Stimulated activated CD4-positive, alpha-beta T cell treated with anti-CD3 and anti-CD28 coated beads, TNF-alpha, amount 100 ng/mL, for 48 hours (primary cell): Measurements from ENCODE around the gene SLC35F3.

Source experiments
- DNase-seq, 3 donors: peaks; one replicate each; pipeline ENCODE4 v3.0.0-alpha.2; 2020; ENCODE audit warnings: low read depth in 3 of 3

The SLC35F3 gene

GRCh38 chr1:233912447-233912846 is 8.0 kb downstream of the SLC35F3 start:
- DNase-seq: no peak

- no peak for DNase-seq
These were observed 8.4 kb downstream of the SLC35F3 start for GRCh38 chr1:233912909-233913308.

- no peak for DNase-seq
These were observed 12.2 kb downstream of the SLC35F3 start for GRCh38 chr1:233916706-233917105.

- no peak for DNase-seq
These were observed 15.3 kb downstream of the SLC35F3 start for GRCh38 chr1:233919786-233920185.

GRCh38 chr1:233928123-233928522 is 23.6 kb downstream of the SLC35F3 start:
- no peak for DNase-seq

- DNase-seq: no peak
These were observed 28.9 kb downstream of the SLC35F3 start for GRCh38 chr1:233933339-233933738.

- DNase-seq: no peak
These were observed 30.9 kb downstream of the SLC35F3 start for GRCh38 chr1:233935297-233935868.

- DNase-seq: no peak
These were observed 31.9 kb downstream of the SLC35F3 start for GRCh38 chr1:233936422-233936821.

- DNase-seq: no peak
These were observed 32.4 kb downstream of the SLC35F3 start for GRCh38 chr1:233936842-233937241.

- no peak for DNase-seq
These were observed 34.0 kb downstream of the SLC35F3 start for GRCh38 chr1:233938476-233938875.

GRCh38 chr1:233939451-233939850 is 35.0 kb downstream of the SLC35F3 start:
- no peak for DNase-seq

GRCh38 chr1:233940908-233941307 is 36.4 kb downstream of the SLC35F3 start:
- DNase-seq: no peak

- DNase-seq: no peak
These were observed 40.1 kb downstream of the SLC35F3 start for GRCh38 chr1:233944601-233945000.

GRCh38 chr1:233945573-233945972 is 41.1 kb downstream of the SLC35F3 start:
- DNase-seq: no peak

- DNase-seq: no peak
These were observed 41.5 kb downstream of the SLC35F3 start for GRCh38 chr1:233945979-233946378.

- no peak for DNase-seq
These were observed 42.2 kb downstream of the SLC35F3 start for GRCh38 chr1:233946724-233947123.

- DNase-seq: no peak
These were observed 47.3 kb downstream of the SLC35F3 start for GRCh38 chr1:233951804-233952203.

GRCh38 chr1:233957691-233958090 is 53.2 kb downstream of the SLC35F3 start:
- no peak for DNase-seq

GRCh38 chr1:233959102-233959501 is 54.6 kb downstream of the SLC35F3 start:
- DNase-seq: no peak

GRCh38 chr1:233959971-233960370 is 55.5 kb downstream of the SLC35F3 start:
- no peak for DNase-seq

- no peak for DNase-seq
These were observed 55.9 kb downstream of the SLC35F3 start for GRCh38 chr1:233960386-233960785.

- no peak for DNase-seq
These were observed 58.4 kb downstream of the SLC35F3 start for GRCh38 chr1:233962878-233963277.

- no peak for DNase-seq
These were observed 61.4 kb downstream of the SLC35F3 start for GRCh38 chr1:233965856-233966255.

- no peak for DNase-seq
These were observed 67.3 kb downstream of the SLC35F3 start for GRCh38 chr1:233971753-233972152.
